ENCODE results near the gene KHSRP.

DNA sequence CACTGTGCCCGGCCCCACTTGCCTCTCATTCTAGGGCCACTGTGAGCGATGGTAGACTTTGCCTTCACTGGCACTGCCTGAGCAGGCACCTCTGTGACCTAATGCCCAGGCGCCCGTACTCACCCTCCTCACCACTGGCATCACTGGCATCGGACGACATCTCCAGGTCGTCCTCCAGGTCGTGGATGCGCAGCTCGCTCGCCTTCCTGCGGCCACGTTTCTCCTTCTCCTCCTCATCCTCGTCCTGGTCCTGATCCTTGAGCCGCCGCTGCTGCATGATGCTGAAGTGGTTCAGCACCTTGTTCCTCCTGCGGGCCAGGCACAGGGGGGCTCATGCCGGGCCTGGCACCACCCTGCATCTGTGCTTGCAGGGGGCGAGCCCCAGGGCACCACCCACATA lies 41.4 kb downstream of the KHSRP start:
- TF ChIP-seq, protein P1, sequence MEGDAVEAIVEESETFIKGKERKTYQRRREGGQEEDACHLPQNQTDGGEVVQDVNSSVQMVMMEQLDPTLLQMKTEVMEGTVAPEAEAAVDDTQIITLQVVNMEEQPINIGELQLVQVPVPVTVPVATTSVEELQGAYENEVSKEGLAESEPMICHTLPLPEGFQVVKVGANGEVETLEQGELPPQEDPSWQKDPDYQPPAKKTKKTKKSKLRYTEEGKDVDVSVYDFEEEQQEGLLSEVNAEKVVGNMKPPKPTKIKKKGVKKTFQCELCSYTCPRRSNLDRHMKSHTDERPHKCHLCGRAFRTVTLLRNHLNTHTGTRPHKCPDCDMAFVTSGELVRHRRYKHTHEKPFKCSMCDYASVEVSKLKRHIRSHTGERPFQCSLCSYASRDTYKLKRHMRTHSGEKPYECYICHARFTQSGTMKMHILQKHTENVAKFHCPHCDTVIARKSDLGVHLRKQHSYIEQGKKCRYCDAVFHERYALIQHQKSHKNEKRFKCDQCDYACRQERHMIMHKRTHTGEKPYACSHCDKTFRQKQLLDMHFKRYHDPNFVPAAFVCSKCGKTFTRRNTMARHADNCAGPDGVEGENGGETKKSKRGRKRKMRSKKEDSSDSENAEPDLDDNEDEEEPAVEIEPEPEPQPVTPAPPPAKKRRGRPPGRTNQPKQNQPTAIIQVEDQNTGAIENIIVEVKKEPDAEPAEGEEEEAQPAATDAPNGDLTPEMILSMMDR (IDR thresholded peaks at IDR 0.05): no peak
- TF ChIP-seq POLR2AphosphoS5 (IDR thresholded peaks at IDR 0.05) (no peak), EP300 (IDR thresholded peaks at IDR 0.05; ENCODE audit: low read depth) (no peak), POLR2A (IDR thresholded peaks at IDR 0.05) (no peak)
